Mucosa of rectum (tissue), 2 donors: Measurements from ENCODE around the gene USP17L10.
"Not testable (repeated sequence)": the region's sequence is repeated elsewhere in the genome, so short reads cannot be mapped to it uniquely, and the experiment has no call there.

Experiments
- H3K27ac ChIP-seq, 2 donors: one replicate each; pipeline ENCODE4 v1.7.0; 2013; ENCODE audit warnings: inconsistent platforms in 2 of 2, low read depth in 2 of 2, low read length in 2 of 2
- H3K27me3 ChIP-seq, 2 donors: one replicate each; pipeline ENCODE4 v1.7.0; 2013; ENCODE audit warnings: low read length in 2 of 2; ENCODE audit not compliant: control insufficient read depth in 2 of 2, insufficient read depth in 2 of 2
- H3K36me3 ChIP-seq, 2 donors: one replicate each; pipeline ENCODE4 v1.7.0; 2013; ENCODE audit warnings: low read length in 2 of 2; ENCODE audit not compliant: control insufficient read depth in 2 of 2, insufficient read depth in 2 of 2
- H3K4me1 ChIP-seq, 2 donors: one replicate each; pipeline ENCODE4 v1.7.0; 2013; ENCODE audit warnings: low read length in 2 of 2, mild to moderate bottlenecking in 1 of 2; ENCODE audit not compliant: control insufficient read depth in 2 of 2, insufficient read depth in 2 of 2
- H3K4me3 ChIP-seq, 2 donors: one replicate each; pipeline ENCODE4 v1.7.0; 2013; ENCODE audit warnings: low read length in 2 of 2
- H3K9ac ChIP-seq, 2 donors: one replicate each; pipeline ENCODE4 v1.7.0; 2013; ENCODE audit warnings: low read length in 2 of 2, low read depth in 1 of 2, mild to moderate bottlenecking in 1 of 2
- H3K9me3 ChIP-seq, 2 donors: one replicate each; pipeline ENCODE4 v1.7.0; 2013; ENCODE audit warnings: low read length in 2 of 2; ENCODE audit not compliant: control insufficient read depth in 2 of 2
- donor health status: healthy.
- donor health status: Normal muscosa, but diverticular disease.

USP17L10 gene, protein sequence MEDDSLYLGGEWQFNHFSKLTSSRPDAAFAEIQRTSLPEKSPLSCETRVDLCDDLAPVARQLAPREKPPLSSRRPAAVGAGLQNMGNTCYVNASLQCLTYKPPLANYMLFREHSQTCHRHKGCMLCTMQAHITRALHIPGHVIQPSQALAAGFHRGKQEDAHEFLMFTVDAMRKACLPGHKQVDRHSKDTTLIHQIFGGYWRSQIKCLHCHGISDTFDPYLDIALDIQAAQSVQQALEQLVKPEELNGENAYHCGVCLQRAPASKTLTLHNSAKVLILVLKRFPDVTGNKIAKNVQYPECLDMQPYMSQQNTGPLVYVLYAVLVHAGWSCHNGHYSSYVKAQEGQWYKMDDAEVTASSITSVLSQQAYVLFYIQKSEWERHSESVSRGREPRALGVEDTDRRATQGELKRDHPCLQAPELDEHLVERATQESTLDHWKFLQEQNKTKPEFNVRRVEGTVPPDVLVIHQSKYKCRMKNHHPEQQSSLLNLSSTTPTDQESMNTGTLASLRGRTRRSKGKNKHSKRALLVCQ

GRCh38 chr4:9210357-9210756 is at the start of gene USP17L10:
TSS of gene USP17L10 (plus strand) at chr4:9210657. CDS start at chr4:9210657, 0 bp downstream.
- not testable (repeated sequence) for H3K9ac ChIP-seq, H3K4me1 ChIP-seq, H3K9me3 ChIP-seq, H3K27me3 ChIP-seq, H3K27ac ChIP-seq, H3K4me3 ChIP-seq, H3K36me3 ChIP-seq

DNA sequence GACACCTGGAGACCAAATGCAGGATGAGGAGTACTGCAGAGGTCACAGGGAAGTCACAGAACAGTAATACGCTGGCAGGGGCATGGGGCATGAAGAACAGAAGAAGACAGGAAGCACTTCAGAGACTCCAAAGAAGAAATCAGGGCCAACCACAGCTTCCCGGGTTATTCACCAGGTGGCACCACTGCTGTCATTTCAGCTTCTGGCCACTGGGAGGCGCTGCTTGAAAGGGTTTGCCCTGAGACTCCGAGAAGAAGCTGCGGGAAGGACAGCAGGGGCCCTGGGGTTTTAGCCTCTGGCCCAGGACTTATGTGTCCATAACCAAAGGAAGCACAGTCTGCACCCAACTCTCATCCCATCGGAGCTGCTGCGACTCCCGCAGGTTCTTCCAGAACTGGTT is 44.5 kb upstream of the USP17L10 start:
- not testable (repeated sequence) for H3K4me1 ChIP-seq, H3K27ac ChIP-seq, H3K9me3 ChIP-seq, H3K27me3 ChIP-seq, H3K9ac ChIP-seq, H3K4me3 ChIP-seq, H3K36me3 ChIP-seq

- not testable (repeated sequence) for H3K27me3 ChIP-seq, H3K4me3 ChIP-seq, H3K9ac ChIP-seq, H3K4me1 ChIP-seq, H3K9me3 ChIP-seq, H3K36me3 ChIP-seq, H3K27ac ChIP-seq
These were observed 40.5 kb upstream of the USP17L10 start, which contains the start of gene FAM90A26 for GRCh38 chr4:9169791-9170459. TSS of gene FAM90A26 (plus strand) at chr4:9170409. CDS start at chr4:9173173, 2,764 bp downstream.

DNA sequence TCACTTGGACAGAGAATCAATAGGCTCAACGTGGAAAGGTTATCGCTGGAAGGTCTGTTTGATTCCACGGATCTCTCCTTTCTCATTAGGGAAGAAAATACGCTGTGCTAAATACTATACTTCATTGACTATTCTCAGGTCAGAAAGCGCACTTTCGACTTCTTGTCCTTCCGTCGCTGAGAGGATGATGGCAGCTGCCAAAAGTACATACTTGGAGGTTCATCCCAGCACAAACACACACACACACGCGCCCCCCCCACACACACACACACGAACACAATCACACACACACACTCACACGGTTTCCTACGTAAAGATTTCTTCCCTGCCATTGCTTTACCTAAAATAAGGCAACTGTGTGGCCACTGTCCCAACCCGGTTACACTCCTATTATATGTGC is 4.2 kb downstream of the USP17L10 start:
- H3K9me3 ChIP-seq, H3K4me3 ChIP-seq, H3K4me1 ChIP-seq, H3K9ac ChIP-seq, H3K36me3 ChIP-seq, H3K27me3 ChIP-seq, H3K27ac ChIP-seq: not testable (repeated sequence)

DNA sequence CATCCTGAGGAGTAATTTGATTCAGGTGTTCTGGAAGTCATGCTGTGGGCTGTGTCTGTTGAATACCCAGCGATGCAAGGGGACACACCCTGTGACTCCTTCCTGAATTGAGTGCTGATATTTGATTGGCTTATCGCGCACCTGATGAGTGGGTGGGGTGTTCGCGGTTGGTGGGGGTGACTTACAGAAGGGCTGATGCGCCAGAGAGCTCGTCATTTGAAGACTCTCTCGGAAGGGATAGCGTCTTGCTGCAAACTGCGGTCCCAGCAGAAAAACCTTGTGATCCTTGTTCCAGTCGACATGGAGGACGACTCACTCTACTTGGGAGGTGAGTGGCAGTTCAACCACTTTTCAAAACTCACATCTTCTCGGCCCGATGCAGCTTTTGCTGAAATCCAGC is 4.6 kb downstream of the USP17L10 start, which contains the start of gene USP17L11:
Gene USP17L11, plus strand, starts transcription at position 301 of the 400 bp plus-strand sequence. Its CDS starts 0 bp downstream, at position 301.
- H3K27me3 ChIP-seq, H3K36me3 ChIP-seq, H3K4me1 ChIP-seq, H3K4me3 ChIP-seq, H3K27ac ChIP-seq, H3K9ac ChIP-seq, H3K9me3 ChIP-seq: not testable (repeated sequence)

GRCh38 chr4:9219852-9220251 is 9.4 kb downstream of the USP17L10 start, which contains the start of gene USP17L12:
TSS of gene USP17L12 (plus strand) at chr4:9220152. CDS start at chr4:9220152, 0 bp downstream.
- not testable (repeated sequence) for H3K4me1 ChIP-seq, H3K36me3 ChIP-seq, H3K9ac ChIP-seq, H3K27me3 ChIP-seq, H3K9me3 ChIP-seq, H3K27ac ChIP-seq, H3K4me3 ChIP-seq

DNA sequence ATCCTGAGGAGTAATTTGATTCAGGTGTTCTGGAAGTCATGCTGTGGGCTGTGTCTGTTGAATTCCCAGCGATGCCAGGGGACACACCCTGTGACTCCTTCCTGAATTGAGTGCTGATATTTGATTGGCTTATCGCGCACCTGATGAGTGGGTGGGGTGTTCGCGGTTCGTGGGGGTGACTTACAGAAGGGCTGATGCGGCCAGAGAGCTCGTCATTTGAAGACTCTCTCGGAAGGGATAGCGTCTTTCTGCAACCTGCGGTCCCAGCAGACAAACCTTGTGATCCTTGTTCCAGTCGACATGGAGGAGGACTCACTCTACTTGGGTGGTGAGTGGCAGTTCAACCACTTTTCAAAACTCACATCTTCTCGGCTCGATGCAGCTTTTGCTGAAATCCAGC is 14.1 kb downstream of the USP17L10 start, which contains the start of gene USP17L13:
Gene USP17L13, plus strand, starts transcription at position 301 of the 400 bp plus-strand sequence. Its CDS starts 0 bp downstream, at position 301.
- H3K4me1 ChIP-seq, H3K36me3 ChIP-seq, H3K9ac ChIP-seq, H3K27ac ChIP-seq, H3K27me3 ChIP-seq, H3K9me3 ChIP-seq, H3K4me3 ChIP-seq: not testable (repeated sequence)

DNA sequence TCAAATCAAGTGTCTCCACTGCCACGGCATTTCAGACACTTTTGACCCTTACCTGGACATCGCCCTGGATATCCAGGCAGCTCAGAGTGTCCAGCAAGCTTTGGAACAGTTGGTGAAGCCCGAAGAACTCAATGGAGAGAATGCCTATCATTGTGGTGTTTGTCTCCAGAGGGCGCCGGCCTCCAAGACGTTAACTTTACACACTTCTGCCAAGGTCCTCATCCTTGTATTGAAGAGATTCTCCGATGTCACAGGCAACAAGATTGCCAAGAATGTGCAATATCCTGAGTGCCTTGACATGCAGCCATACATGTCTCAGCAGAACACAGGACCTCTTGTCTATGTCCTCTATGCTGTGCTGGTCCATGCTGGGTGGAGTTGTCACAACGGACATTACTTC is 19.8 kb downstream of the USP17L10 start:
- H3K27ac ChIP-seq, H3K27me3 ChIP-seq, H3K9me3 ChIP-seq, H3K4me1 ChIP-seq, H3K9ac ChIP-seq, H3K4me3 ChIP-seq, H3K36me3 ChIP-seq: not testable (repeated sequence)

- not testable (repeated sequence) for H3K9me3 ChIP-seq, H3K9ac ChIP-seq, H3K4me3 ChIP-seq, H3K27ac ChIP-seq, H3K4me1 ChIP-seq, H3K27me3 ChIP-seq, H3K36me3 ChIP-seq
These were observed 23.6 kb downstream of the USP17L10 start, which contains the start of gene USP17L15 for GRCh38 chr4:9234085-9234484. TSS of gene USP17L15 (plus strand) at chr4:9234385. CDS start at chr4:9234385, 0 bp downstream.

DNA sequence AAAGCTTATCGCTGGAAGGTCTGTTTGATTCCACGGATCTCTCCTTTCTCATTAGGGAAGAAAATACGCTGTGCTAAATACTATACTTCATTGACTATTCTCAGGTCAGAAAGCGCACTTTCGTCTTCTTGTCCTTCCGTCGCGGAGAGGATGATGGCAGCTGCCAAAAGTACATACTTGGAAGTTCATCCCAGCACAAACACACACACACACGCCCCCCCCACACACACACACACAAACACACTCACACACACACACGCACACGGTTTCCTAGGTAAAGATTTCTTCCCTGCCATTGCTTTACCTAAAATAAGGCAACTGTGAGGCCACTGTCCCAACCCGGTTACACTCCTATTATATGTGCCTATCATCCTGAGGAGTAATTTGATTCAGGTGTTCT is 28.0 kb downstream of the USP17L10 start:
- H3K9me3 ChIP-seq, H3K4me3 ChIP-seq, H3K4me1 ChIP-seq, H3K27ac ChIP-seq, H3K9ac ChIP-seq, H3K27me3 ChIP-seq, H3K36me3 ChIP-seq: not testable (repeated sequence)
